ENCODE results near the gene METTL27. TPM values are rescaled to one million over a fixed set of nuclear protein-coding genes. Genes with fewer than 3 reads are reported as not detected.

The METTL27 gene
- total RNA-seq, 1 donor from 2014 or later: 0.26 TPM

DNA sequence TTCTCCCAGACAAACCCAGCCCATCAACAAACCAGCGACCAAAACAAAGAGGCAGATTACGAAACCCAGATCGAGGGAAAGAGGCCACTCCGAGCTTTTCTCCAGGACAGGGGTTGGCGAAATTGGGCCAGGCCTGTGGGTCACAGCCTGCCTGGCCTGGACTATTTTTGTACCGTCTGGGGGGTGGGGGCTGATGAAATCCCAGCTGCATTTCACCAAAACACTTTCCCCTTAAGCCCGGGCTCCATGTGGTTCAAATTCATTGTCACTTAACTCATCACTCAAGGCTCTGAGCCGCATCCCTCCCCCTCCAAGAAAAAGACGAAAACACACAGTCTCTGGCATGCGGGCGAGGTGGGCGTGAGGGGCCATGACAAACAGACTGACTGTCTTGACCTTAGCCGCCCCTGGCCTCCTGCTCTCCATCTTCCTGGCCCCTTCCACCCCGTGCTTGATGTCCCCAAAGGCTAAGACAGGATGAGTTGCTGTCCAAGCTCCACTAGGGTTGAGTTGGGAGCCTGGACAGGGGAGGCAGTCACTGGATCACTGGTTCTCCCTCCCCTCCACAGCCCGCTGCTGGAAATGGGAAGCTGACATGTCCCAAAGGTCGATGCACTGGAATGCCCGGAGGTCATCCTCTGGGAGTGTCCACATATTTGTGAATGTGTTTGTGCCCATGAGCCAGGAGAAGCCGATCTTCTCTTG is 37.8 kb upstream of the METTL27 start:
- TF ChIP-seq, protein P1, sequence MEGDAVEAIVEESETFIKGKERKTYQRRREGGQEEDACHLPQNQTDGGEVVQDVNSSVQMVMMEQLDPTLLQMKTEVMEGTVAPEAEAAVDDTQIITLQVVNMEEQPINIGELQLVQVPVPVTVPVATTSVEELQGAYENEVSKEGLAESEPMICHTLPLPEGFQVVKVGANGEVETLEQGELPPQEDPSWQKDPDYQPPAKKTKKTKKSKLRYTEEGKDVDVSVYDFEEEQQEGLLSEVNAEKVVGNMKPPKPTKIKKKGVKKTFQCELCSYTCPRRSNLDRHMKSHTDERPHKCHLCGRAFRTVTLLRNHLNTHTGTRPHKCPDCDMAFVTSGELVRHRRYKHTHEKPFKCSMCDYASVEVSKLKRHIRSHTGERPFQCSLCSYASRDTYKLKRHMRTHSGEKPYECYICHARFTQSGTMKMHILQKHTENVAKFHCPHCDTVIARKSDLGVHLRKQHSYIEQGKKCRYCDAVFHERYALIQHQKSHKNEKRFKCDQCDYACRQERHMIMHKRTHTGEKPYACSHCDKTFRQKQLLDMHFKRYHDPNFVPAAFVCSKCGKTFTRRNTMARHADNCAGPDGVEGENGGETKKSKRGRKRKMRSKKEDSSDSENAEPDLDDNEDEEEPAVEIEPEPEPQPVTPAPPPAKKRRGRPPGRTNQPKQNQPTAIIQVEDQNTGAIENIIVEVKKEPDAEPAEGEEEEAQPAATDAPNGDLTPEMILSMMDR (IDR thresholded peaks at IDR 0.05; ENCODE audit: insufficient read depth, low read length, severe bottlenecking): no peak
- no peak for DNase-seq (ENCODE audit: low read depth)
- Histone ChIP-seq H3K4me3 (ENCODE audit: low read depth, low read length) (no peak overlapping the region), H3K36me3 (ENCODE audit: control insufficient read depth, insufficient read depth, low read length) (no peaks in the 10 kb centered on the region), H3K27me3 (ENCODE audit: control insufficient read depth, insufficient read depth, low read length) (peaks cover 2% of the 10 kb centered on the region)
- FAIRE-seq: no peak

DNA sequence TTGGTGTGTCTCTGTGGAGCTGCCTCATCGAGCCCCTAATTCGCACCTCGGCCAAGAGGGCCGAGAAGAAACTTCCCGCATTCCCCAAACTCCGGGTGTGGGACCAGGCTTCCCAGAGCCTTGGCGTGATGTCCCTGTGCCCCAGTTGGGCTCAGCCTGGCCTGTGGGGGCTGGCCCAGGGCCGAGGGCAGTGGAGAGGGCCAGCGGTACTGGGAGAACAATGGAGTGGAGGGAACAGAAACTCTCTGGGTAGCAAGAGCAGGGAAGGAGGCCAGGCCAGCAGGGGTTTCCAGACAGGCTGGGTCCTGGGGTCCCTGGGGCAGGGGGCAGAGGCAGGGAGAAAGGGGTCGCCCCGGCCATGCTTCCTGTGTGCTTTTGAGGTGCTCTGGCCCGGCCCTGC is 34.7 kb upstream of the METTL27 start:
- peaks cover 2% of the 10 kb centered on the region for H3K27me3 ChIP-seq (ENCODE audit: control insufficient read depth, insufficient read depth, low read length)
- H3K36me3 ChIP-seq (ENCODE audit: control insufficient read depth, insufficient read depth, low read length): no peaks in the 10 kb centered on the region
- no peak overlapping the region for H3K4me3 ChIP-seq (ENCODE audit: low read depth, low read length)
- TF ChIP-seq, protein P1 (IDR thresholded peaks at IDR 0.05; ENCODE audit: insufficient read depth, low read length, severe bottlenecking): no peak
- DNase-seq (ENCODE audit: low read depth) (no peak), FAIRE-seq (no peak)

DNA sequence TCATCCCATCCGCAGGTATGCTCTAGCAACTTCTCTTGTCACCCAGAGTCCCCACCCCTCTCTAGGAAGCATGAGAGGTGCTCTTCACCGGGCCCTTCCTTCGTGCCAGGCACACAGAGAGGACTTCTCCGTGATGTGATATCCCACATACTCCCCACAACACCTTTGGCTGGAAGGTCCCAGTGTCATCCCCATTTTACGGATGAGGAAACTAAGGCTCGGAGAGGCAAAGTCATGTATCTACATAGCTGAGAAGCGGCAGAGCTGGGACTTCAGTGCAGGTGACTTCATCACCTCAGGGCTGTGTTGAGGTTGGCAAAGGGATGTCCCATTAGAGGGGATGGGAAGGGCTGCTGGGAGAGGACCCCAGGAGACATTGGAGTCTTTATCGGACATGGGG is 34.0 kb upstream of the METTL27 start:
- TF ChIP-seq, protein P1 (IDR thresholded peaks at IDR 0.05; ENCODE audit: insufficient read depth, low read length, severe bottlenecking): no peak
- Histone ChIP-seq H3K36me3 (ENCODE audit: control insufficient read depth, insufficient read depth, low read length) (no peaks in the 10 kb centered on the region), H3K27me3 (ENCODE audit: control insufficient read depth, insufficient read depth, low read length) (peaks cover 4% of the 10 kb centered on the region), H3K4me3 (ENCODE audit: low read depth, low read length) (no peak overlapping the region)
- FAIRE-seq (no peak), DNase-seq (ENCODE audit: low read depth) (no peak)

DNA sequence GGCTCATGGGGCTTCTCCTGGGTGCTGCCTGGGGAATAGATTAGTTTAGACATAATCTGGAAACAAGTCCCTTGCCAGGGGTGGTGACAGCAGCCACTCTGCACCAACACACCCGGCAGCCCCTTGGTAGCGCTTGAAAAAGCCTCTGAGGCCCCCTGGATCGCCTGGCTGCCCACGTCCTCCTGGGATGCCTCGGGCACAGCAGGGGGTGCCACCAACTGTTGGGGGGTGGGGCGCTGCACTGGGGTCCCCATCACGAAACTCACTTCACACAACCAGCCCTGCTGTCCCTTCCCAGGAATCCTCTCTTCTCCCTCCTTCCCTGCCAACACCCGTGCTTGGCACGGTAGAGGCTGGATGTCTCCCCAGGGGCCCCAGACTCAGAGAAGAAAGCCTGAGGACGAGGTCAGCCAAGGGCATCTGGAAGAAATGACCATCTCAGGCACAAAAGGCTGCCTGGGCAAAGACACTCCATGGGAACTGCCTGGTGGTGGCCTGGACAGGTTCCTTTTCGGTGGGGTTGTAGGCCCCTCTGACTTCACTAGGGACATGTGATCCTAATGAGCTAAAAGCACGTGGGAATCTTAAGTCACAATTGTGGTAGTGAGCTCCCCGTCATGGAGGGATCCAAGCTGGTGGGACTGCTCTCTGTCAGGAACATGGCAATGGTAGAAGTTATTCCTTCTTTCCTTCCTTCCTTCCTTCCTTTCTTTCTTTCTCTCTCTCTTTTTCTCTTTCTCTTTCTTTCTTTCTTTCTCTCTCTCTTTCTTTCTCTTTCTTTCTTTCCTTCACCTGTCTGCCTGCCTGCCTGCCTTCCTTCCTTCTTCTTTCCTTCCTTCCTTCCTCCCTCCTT is 30.0 kb upstream of the METTL27 start:
- H3K36me3 ChIP-seq (ENCODE audit: control insufficient read depth, insufficient read depth, low read length): no peaks in the 10 kb centered on the region
- TF ChIP-seq, protein P1 (IDR thresholded peaks at IDR 0.05; ENCODE audit: insufficient read depth, low read length, severe bottlenecking): no peak
- FAIRE-seq: no peak

DNA sequence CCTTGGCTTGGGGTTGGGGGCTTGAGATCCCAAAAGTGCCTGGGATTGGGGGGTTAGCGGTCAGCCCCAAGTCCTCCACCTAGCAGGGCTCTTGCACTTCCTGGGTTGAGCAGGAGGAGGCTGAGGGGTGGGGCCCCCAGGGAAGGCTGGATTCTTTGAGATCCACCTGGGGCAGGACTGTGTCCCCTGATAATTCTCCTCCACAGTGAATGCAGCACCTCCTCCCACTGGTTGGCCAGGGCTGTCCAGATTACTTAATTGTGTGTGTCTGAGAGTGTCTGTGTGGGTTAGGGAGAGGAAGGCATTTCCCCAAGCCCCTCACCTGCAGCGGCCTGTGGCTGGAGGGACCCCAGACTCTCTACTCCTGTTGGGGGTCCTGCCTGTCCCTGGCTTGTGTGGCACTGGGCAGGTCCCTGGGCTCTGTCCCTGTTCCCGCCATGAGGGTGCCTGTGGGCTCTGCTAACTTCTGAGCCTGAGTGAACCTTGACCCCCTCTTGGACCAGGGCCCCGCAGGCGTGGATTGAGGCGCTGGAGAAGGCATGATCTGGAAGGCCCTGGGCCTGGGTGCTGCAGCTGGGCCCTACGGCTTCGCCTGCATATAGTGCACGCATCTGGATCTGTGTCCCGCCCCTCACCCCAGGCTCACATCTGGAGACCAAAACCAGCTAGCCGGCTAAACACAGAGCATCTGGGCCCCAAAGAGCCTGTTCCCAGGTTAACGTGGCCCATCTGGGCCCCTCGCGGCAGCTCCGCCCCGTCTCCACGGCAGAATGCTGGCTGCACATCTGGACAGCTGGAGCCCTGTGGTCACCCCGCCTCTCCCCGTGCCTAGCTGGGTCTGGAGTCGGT is 29.1 kb upstream of the METTL27 start:
- no peak for FAIRE-seq
- no peak for DNase-seq (ENCODE audit: low read depth)
- TF ChIP-seq, protein P1 (IDR thresholded peaks at IDR 0.05; ENCODE audit: insufficient read depth, low read length, severe bottlenecking): no peak

More for the DNA sequence above, 30.0 kb upstream of the METTL27 start:
- H3K27me3 ChIP-seq (ENCODE audit: control insufficient read depth, insufficient read depth, low read length): peaks cover 2% of the 10 kb centered on the region
- no peak overlapping the region for H3K4me3 ChIP-seq (ENCODE audit: low read depth, low read length)
- DNase-seq (ENCODE audit: low read depth): no peak

More for the DNA sequence above, 29.1 kb upstream of the METTL27 start:
- Histone ChIP-seq H3K4me3 (ENCODE audit: low read depth, low read length) (no peak overlapping the region), H3K36me3 (ENCODE audit: control insufficient read depth, insufficient read depth, low read length) (no peaks in the 10 kb centered on the region), H3K27me3 (ENCODE audit: control insufficient read depth, insufficient read depth, low read length) (peaks cover 2% of the 10 kb centered on the region)

Data from bronchial epithelial cell (primary cell).